Neural cell (in vitro differentiated cells): ENCODE measurements around the gene CFAP299.

Experiments used
- CTCF ChIP-seq: fragments of 450-650 bp; IDR thresholded peaks from 2 replicates; pipeline ENCODE4 v1.5.1; 2014; ENCODE audit warnings: antibody characterized with exemption, mild to moderate bottlenecking, moderate library complexity; ENCODE audit not compliant: poor library complexity, severe bottlenecking
- EP300 ChIP-seq: fragments of 450-650 bp; conservative IDR thresholded peaks from 2 replicates; pipeline ENCODE4 v1.6.1; 2014; ENCODE audit warnings: antibody characterized with exemption, mild to moderate bottlenecking, moderate library complexity; ENCODE audit not compliant: poor library complexity, severe bottlenecking
- EZH2 ChIP-seq: fragments of 200-600, 300-800 bp; shearing (Covaris generic), sonication (generic); IDR thresholded peaks from 2 replicates; pipeline ENCODE4 v1.6.1; 2014; ENCODE audit warnings: antibody characterized with exemption, low read length, borderline replicate concordance, mild to moderate bottlenecking; ENCODE audit not compliant: insufficient read depth, poor library complexity, severe bottlenecking
- POLR2AphosphoS5 ChIP-seq: IDR thresholded peaks from 2 replicates; pipeline ENCODE4 v1.6.1; 2012
- RAD21 ChIP-seq: fragments of 450-650 bp; conservative IDR thresholded peaks from 2 replicates; pipeline ENCODE4 v1.6.1; 2014; ENCODE audit warnings: antibody characterized with exemption, mild to moderate bottlenecking, moderate library complexity
- REST ChIP-seq: IDR thresholded peaks from 2 replicates; pipeline ENCODE4 v1.6.1; 2012; ENCODE audit warnings: borderline replicate concordance

GRCh38 chr4:80608281-80608980 lies 272.9 kb downstream of the CFAP299 start:
- no peak for TF ChIP-seq CTCF
- TF ChIP-seq EZH2 = no peak
- TF ChIP-seq REST = no peak
- no peak for TF ChIP-seq POLR2AphosphoS5
- TF ChIP-seq RAD21 = no peak
- TF ChIP-seq EP300 = no peak
